Neural cell (in vitro differentiated cells): ENCODE results near the gene PCCA. TPM values are rescaled to one million over a fixed set of nuclear protein-coding genes. Genes with fewer than 3 reads are reported as not detected.

Source experiments
- H2AFZ ChIP-seq: fragments of 200-600, 300-800 bp; sonication (generic), shearing (Covaris generic); 2 replicates; pipeline ENCODE4 v1.6.0; 2014; ENCODE audit warnings: low read depth, mild to moderate bottlenecking, antibody characterized with exemption, low read length, moderate library complexity
- H3F3A ChIP-seq: fragments of 200-600 bp; shearing (Covaris generic); 2 replicates; pipeline ENCODE4 v1.6.1; 2016; ENCODE audit warnings: mild to moderate bottlenecking, moderate library complexity, mixed read lengths, antibody characterized with exemption, low read length; ENCODE audit not compliant: insufficient read depth, poor library complexity, severe bottlenecking
- H3K27ac ChIP-seq: fragments of 200-600, 300-800 bp; sonication (generic), shearing (Covaris generic); 2 replicates; pipeline ENCODE4 v1.5.1; 2014; ENCODE audit warnings: mild to moderate bottlenecking, low read length, moderate library complexity
- H3K27me3 ChIP-seq: fragments of 300-800, 200-600 bp; sonication (generic), shearing (Covaris generic); 2 replicates; pipeline ENCODE4 v1.6.0; 2014; ENCODE audit warnings: mild to moderate bottlenecking, low read depth, low read length, moderate library complexity; ENCODE audit not compliant: insufficient read depth
- H3K36me3 ChIP-seq: fragments of 300-800, 200-600 bp; sonication (generic), shearing (Covaris generic); 2 replicates; pipeline ENCODE4 v1.5.1; 2014; ENCODE audit warnings: mild to moderate bottlenecking, antibody characterized with exemption, low read length, moderate library complexity; ENCODE audit not compliant: insufficient read depth
- H3K4me2 ChIP-seq: fragments of 300-800, 200-600 bp; sonication (generic), shearing (Covaris generic); 2 replicates; pipeline ENCODE4 v1.6.0; 2014; ENCODE audit warnings: mild to moderate bottlenecking, low read length
- H3K4me3 ChIP-seq: fragments of 300-800, 200-600 bp; sonication (generic), shearing (Covaris generic); 2 replicates; pipeline ENCODE4 v1.5.1; 2014; ENCODE audit warnings: mild to moderate bottlenecking, low read length, moderate library complexity
- H3K79me2 ChIP-seq: fragments of 200-600 bp; shearing (Covaris generic); replicated peaks from 2 replicates; pipeline ENCODE4 v1.6.0; 2014; ENCODE audit warnings: mild to moderate bottlenecking, low read length, moderate library complexity; ENCODE audit not compliant: insufficient read depth
- H3K9ac ChIP-seq: fragments of 300-800, 200-600 bp; sonication (generic), shearing (Covaris generic); 2 replicates; pipeline ENCODE4 v1.6.1; 2016; ENCODE audit warnings: mild to moderate bottlenecking, low read length, mixed read lengths
- H3K9me2 ChIP-seq: fragments of 200-600 bp; shearing (Covaris generic); 2 replicates; pipeline ENCODE4 v1.6.1; 2016; ENCODE audit warnings: mild to moderate bottlenecking, low read length, mixed read lengths; ENCODE audit not compliant: insufficient read depth
- H3K9me3 ChIP-seq: fragments of 200-600, 300-800 bp; sonication (generic), shearing (Covaris generic); 2 replicates; pipeline ENCODE4 v1.6.1; 2016; ENCODE audit warnings: mild to moderate bottlenecking, mixed run types, low read length, moderate library complexity, mixed read lengths
- H4K20me1 ChIP-seq: fragments of 200-600 bp; shearing (Covaris generic); 2 replicates; pipeline ENCODE4 v1.6.1; 2016; ENCODE audit warnings: mild to moderate bottlenecking, mixed run types; ENCODE audit not compliant: insufficient read depth
- EP300 ChIP-seq: fragments of 450-650 bp; conservative IDR thresholded peaks from 2 replicates; pipeline ENCODE4 v1.6.1; 2014; ENCODE audit warnings: antibody characterized with exemption, mild to moderate bottlenecking, moderate library complexity; ENCODE audit not compliant: poor library complexity, severe bottlenecking
- EZH2 ChIP-seq: fragments of 200-600, 300-800 bp; shearing (Covaris generic), sonication (generic); IDR thresholded peaks from 2 replicates; pipeline ENCODE4 v1.6.1; 2014; ENCODE audit warnings: antibody characterized with exemption, low read length, borderline replicate concordance, mild to moderate bottlenecking; ENCODE audit not compliant: insufficient read depth, poor library complexity, severe bottlenecking
- MXI1 ChIP-seq: fragments of 450-650 bp; conservative IDR thresholded peaks from 2 replicates; pipeline ENCODE4 v1.6.1; 2014; ENCODE audit warnings: antibody characterized with exemption, mild to moderate bottlenecking; ENCODE audit not compliant: poor library complexity, severe bottlenecking
- POLR2AphosphoS5 ChIP-seq: IDR thresholded peaks from 2 replicates; pipeline ENCODE4 v1.6.1; 2012
- RAD21 ChIP-seq: fragments of 450-650 bp; conservative IDR thresholded peaks from 2 replicates; pipeline ENCODE4 v1.6.1; 2014; ENCODE audit warnings: antibody characterized with exemption, mild to moderate bottlenecking, moderate library complexity
- SMC3 ChIP-seq: fragments of 450-650 bp; conservative IDR thresholded peaks from 2 replicates; pipeline ENCODE4 v1.6.1; 2014; ENCODE audit warnings: antibody characterized with exemption, mild to moderate bottlenecking, moderate library complexity; ENCODE audit not compliant: poor library complexity
- TAF1 ChIP-seq: IDR thresholded peaks from 2 replicates; pipeline ENCODE4 v1.6.1; 2012; ENCODE audit warnings: low read depth
- polyA plus RNA-seq: library from polyadenylated mRNA; depleted of rRNA; stranded (reverse); fragments of >200 nt; gene quantifications from 2 replicates; pipeline ENCODE4 v1.2.3, GENCODE V29; 2014
- TF ChIP-seq, protein P1 (sequence below): IDR thresholded peaks from 2 replicates; pipeline ENCODE4 v1.6.1; 2012; ENCODE audit warnings: borderline replicate concordance
- TF ChIP-seq, protein P2 (sequence below): fragments of 450-650 bp; IDR thresholded peaks from 2 replicates; pipeline ENCODE4 v1.5.1; 2014; ENCODE audit warnings: antibody characterized with exemption, mild to moderate bottlenecking, moderate library complexity; ENCODE audit not compliant: poor library complexity, severe bottlenecking

PCCA gene
- polyA plus RNA-seq, 1 donor from 2014 or later, result 17.0 TPM

DNA sequence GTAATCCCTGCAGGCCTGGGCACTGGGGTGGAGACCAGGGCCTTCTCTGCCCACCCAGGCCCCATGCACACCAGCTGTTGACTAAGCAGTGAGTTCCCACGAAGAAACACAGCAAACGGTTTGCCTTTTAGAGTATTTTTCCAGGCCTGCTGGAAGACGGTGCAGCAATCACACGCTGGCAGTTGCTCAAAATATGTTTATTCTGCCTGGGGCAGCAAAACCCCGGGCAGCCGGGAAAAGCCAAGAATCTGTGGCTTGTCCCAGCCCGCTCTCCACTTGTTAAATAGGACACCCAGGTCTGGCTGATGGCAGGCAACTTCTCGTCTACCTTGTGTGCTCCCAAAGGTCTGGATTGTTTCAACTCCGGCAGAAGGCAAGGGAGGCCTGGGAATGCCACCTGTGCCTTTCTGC is 458.9 kb downstream of the PCCA start:
- TF ChIP-seq, protein P1, sequence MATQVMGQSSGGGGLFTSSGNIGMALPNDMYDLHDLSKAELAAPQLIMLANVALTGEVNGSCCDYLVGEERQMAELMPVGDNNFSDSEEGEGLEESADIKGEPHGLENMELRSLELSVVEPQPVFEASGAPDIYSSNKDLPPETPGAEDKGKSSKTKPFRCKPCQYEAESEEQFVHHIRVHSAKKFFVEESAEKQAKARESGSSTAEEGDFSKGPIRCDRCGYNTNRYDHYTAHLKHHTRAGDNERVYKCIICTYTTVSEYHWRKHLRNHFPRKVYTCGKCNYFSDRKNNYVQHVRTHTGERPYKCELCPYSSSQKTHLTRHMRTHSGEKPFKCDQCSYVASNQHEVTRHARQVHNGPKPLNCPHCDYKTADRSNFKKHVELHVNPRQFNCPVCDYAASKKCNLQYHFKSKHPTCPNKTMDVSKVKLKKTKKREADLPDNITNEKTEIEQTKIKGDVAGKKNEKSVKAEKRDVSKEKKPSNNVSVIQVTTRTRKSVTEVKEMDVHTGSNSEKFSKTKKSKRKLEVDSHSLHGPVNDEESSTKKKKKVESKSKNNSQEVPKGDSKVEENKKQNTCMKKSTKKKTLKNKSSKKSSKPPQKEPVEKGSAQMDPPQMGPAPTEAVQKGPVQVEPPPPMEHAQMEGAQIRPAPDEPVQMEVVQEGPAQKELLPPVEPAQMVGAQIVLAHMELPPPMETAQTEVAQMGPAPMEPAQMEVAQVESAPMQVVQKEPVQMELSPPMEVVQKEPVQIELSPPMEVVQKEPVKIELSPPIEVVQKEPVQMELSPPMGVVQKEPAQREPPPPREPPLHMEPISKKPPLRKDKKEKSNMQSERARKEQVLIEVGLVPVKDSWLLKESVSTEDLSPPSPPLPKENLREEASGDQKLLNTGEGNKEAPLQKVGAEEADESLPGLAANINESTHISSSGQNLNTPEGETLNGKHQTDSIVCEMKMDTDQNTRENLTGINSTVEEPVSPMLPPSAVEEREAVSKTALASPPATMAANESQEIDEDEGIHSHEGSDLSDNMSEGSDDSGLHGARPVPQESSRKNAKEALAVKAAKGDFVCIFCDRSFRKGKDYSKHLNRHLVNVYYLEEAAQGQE, result no peak
- no peak for TF ChIP-seq RAD21
- no peak for TF ChIP-seq EZH2
- TF ChIP-seq EP300, result no peak
- no peak for TF ChIP-seq TAF1
- no peak for TF ChIP-seq SMC3
- TF ChIP-seq, protein P2, sequence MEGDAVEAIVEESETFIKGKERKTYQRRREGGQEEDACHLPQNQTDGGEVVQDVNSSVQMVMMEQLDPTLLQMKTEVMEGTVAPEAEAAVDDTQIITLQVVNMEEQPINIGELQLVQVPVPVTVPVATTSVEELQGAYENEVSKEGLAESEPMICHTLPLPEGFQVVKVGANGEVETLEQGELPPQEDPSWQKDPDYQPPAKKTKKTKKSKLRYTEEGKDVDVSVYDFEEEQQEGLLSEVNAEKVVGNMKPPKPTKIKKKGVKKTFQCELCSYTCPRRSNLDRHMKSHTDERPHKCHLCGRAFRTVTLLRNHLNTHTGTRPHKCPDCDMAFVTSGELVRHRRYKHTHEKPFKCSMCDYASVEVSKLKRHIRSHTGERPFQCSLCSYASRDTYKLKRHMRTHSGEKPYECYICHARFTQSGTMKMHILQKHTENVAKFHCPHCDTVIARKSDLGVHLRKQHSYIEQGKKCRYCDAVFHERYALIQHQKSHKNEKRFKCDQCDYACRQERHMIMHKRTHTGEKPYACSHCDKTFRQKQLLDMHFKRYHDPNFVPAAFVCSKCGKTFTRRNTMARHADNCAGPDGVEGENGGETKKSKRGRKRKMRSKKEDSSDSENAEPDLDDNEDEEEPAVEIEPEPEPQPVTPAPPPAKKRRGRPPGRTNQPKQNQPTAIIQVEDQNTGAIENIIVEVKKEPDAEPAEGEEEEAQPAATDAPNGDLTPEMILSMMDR, result no peak
- Histone ChIP-seq H3K27ac (no peak overlapping the region), H3K36me3 (no peaks in the 10 kb centered on the region), H3K79me2 (no peaks in the 10 kb centered on the region), H3F3A (no peaks in the 10 kb centered on the region), H3K9me3 (no peaks in the 10 kb centered on the region), H3K9ac (no peak overlapping the region), H4K20me1 (no peaks in the 10 kb centered on the region), H2AFZ (no peak overlapping the region), H3K4me3 (no peak overlapping the region), H3K4me2 (no peak overlapping the region), H3K27me3 (no peaks in the 10 kb centered on the region), H3K9me2 (no peaks in the 10 kb centered on the region)

DNA sequence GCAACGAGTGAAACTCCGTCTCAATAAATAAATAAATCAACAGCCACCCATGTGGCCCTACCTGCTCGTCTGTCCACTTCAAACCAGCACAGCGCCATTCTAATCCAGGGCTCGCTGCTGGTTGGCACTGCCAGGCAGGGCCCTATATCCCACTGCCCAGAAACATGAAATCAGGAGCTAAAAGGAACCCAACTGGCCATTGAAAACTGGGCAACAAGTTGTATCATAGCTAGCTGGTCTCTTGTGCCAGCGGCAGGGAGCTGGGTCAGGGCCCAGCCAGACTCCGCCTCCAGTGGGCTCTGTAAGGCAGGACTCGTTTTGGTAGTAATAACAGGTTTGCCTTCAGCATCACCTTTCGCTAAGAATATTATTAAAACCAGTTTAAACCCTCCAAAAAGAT is 460.4 kb downstream of the PCCA start:
- Histone ChIP-seq H3K4me3 (no peak overlapping the region), H3K9me2 (no peaks in the 10 kb centered on the region), H3K27me3 (no peaks in the 10 kb centered on the region), H4K20me1 (no peaks in the 10 kb centered on the region), H3K4me2 (no peak overlapping the region), H3F3A (no peaks in the 10 kb centered on the region), H3K36me3 (no peaks in the 10 kb centered on the region), H2AFZ (no peak overlapping the region), H3K9me3 (no peaks in the 10 kb centered on the region), H3K27ac (no peak overlapping the region), H3K79me2 (no peaks in the 10 kb centered on the region), H3K9ac (no peak overlapping the region)
- TF ChIP-seq POLR2AphosphoS5, result no peak
- TF ChIP-seq EZH2, result no peak
- TF ChIP-seq, protein P1, result no peak
- no peak for TF ChIP-seq RAD21
- no peak for TF ChIP-seq TAF1
- no peak for TF ChIP-seq SMC3
- no peak for TF ChIP-seq MXI1
- TF ChIP-seq EP300, result no peak
- TF ChIP-seq, protein P2, result no peak
